GM12801 (cell line): Measurements from ENCODE around the gene MANF.

Experiments
- CTCF ChIP-seq: IDR thresholded peaks from one replicate; pipeline ENCODE4 v1.5.1; 2011; ENCODE audit warnings: control low read depth; ENCODE audit not compliant: insufficient read length; ENCODE audit errors: extremely low read depth

MANF gene

GRCh38 chr3:51374456-51374855, 10.6 kb upstream of the MANF start:
- TF ChIP-seq CTCF, result no peak

GRCh38 chr3:51375136-51375535, 10.0 kb upstream of the MANF start:
- TF ChIP-seq CTCF, result no peak

GRCh38 chr3:51375571-51375970, 9.5 kb upstream of the MANF start:
- no peak for TF ChIP-seq CTCF

GRCh38 chr3:51378065-51378464, 7.0 kb upstream of the MANF start:
- TF ChIP-seq CTCF, result no peak

GRCh38 chr3:51378726-51379125, 6.4 kb upstream of the MANF start:
- no peak for TF ChIP-seq CTCF

- TF ChIP-seq CTCF, result no peak
Measured at GRCh38 chr3:51379301-51379700, 5.8 kb upstream of the MANF start.

GRCh38 chr3:51379746-51380455, 5.2 kb upstream of the MANF start:
- no peak for TF ChIP-seq CTCF
